ENCODE measurements around the gene XPC.

- TF ChIP-seq USF1 (IDR thresholded peaks at IDR 0.05; ENCODE audit: borderline replicate concordance, low read depth) (no peak), TAF1 (IDR thresholded peaks at IDR 0.05; ENCODE audit: borderline replicate concordance, low read depth, low read length) (no peak), ZBTB33 (IDR thresholded peaks at IDR 0.05; ENCODE audit: borderline replicate concordance, low read depth) (no peak), CTCF (IDR thresholded peaks at IDR 0.05) (no peak), YY1 (IDR thresholded peaks at IDR 0.05; ENCODE audit: low read depth) (no peak), EZH2phosphoT487 (IDR thresholded peaks at IDR 0.05; ENCODE audit: borderline replicate concordance, low read depth) (no peak)
These were observed 49.7 kb downstream of the XPC start for GRCh38 chr3:14128724-14129123.

Data from SK-N-SH (cell line).